PC-3 (cell line): ENCODE measurements around the gene EDA2R. TPM values are rescaled to one million over a fixed set of nuclear protein-coding genes. Genes with fewer than 3 reads are reported as not detected.

ENCODE experiments used
- ATAC-seq: fragments of 200-7000 bp; cut with Tn5 transposase; 2 replicates; pipeline ENCODE4 v1.9.1; 2020; ENCODE audit warnings: mild to moderate bottlenecking, moderate library complexity
- BruUV-seq: library from RNA; stranded (reverse); fragments of 400-500 nt; replicated peaks from 2 replicates; lab custom pipeline; 2021; lab: Mats Ljungman, UMichigan
- CTCF ChIA-PET: fragments of 300-600 bp; sonication (Branson Sonifier 250); formaldehyde crosslinking; loops from one replicate; lab custom pipeline; 2022; ENCODE audit warnings: antibody characterized with exemption; lab: Charles Lee
- POLR2A ChIA-PET: fragments of 300-600 bp; sonication (Branson Sonifier 250); formaldehyde crosslinking; loops from one replicate; lab custom pipeline; 2022; ENCODE audit warnings: antibody characterized with exemption; ENCODE audit not compliant: unreplicated experiment; lab: Charles Lee
- DNase-seq: peaks from one replicate; pipeline ENCODE4 v3.0.0-alpha.2; 2015
- H2AFZ ChIP-seq: fragments of 300-600 bp; sonication (generic); 2 replicates; pipeline ENCODE4 v1.6.0; 2016; ENCODE audit warnings: antibody characterized with exemption, low read length
- H3F3A ChIP-seq: fragments of 300-600 bp; sonication (generic); one replicate; pipeline ENCODE4 v1.6.0; 2017; ENCODE audit warnings: antibody characterized with exemption, low read length, control low read depth, mild to moderate bottlenecking; ENCODE audit not compliant: unreplicated experiment
- H3K27ac ChIP-seq: fragments of 300-600 bp; sonication (generic); 2 replicates; pipeline ENCODE4 v1.5.1; 2016; ENCODE audit warnings: mild to moderate bottlenecking, low read length
- H3K27me3 ChIP-seq: fragments of 300-600 bp; sonication (generic); 2 replicates; pipeline ENCODE4 v1.6.1; 2016; ENCODE audit warnings: low read length, mixed read lengths
- H3K36me3 ChIP-seq: fragments of 300-600 bp; sonication (generic); 2 replicates; pipeline ENCODE4 v1.6.1; 2016; ENCODE audit warnings: low read depth, mixed run types, low read length, mixed read lengths
- H3K4me1 ChIP-seq: fragments of 300-600 bp; sonication (generic); 2 replicates; pipeline ENCODE4 v1.5.1; 2016; ENCODE audit warnings: low read length; ENCODE audit not compliant: insufficient read depth
- H3K4me2 ChIP-seq: fragments of 300-600 bp; sonication (generic); 2 replicates; pipeline ENCODE4 v1.6.0; 2016; ENCODE audit warnings: low read length
- H3K4me3 ChIP-seq: fragments of 300-600 bp; sonication (generic); 2 replicates; pipeline ENCODE4 v1.5.1; 2016; ENCODE audit warnings: mild to moderate bottlenecking, low read length, mixed read lengths
- H3K79me2 ChIP-seq: fragments of 300-600 bp; sonication (generic); 2 replicates; pipeline ENCODE4 v1.6.1; 2017; ENCODE audit warnings: low read length, mixed read lengths
- H3K9ac ChIP-seq: fragments of 300-600 bp; sonication (generic); 2 replicates; pipeline ENCODE4 v1.6.0; 2016; ENCODE audit warnings: mild to moderate bottlenecking, low read length
- H3K9me2 ChIP-seq: fragments of 300-600 bp; sonication (generic); replicated peaks from 2 replicates; pipeline ENCODE4 v1.6.1; 2016; ENCODE audit warnings: mixed run types, low read length, mixed read lengths
- H3K9me3 ChIP-seq: fragments of 300-600 bp; sonication (generic); 2 replicates; pipeline ENCODE4 v1.6.1; 2016; ENCODE audit warnings: low read length, mixed read lengths
- H4K20me1 ChIP-seq: fragments of 300-600 bp; sonication (generic); 2 replicates; pipeline ENCODE4 v1.6.1; 2016; ENCODE audit warnings: low read length, mixed read lengths
- CTCF ChIP-seq: fragments of 300-600 bp; sonication (generic); conservative IDR thresholded peaks from 2 replicates; pipeline ENCODE4 v1.5.1; 2017; ENCODE audit warnings: antibody characterized with exemption, low read depth, mild to moderate bottlenecking, low read length
- EZH2 ChIP-seq: fragments of 300-600 bp; sonication (generic); IDR thresholded peaks from one replicate; pipeline ENCODE4 v1.6.1; 2017; ENCODE audit warnings: antibody characterized with exemption, mild to moderate bottlenecking, low read length; ENCODE audit not compliant: unreplicated experiment
- EZH2phosphoT487 ChIP-seq: fragments of 300-600 bp; sonication (generic); IDR thresholded peaks from 2 replicates; pipeline ENCODE4 v1.6.1; 2018; ENCODE audit warnings: mild to moderate bottlenecking, antibody characterized with exemption, low read length, borderline replicate concordance
- intact Hi-C: fragments of 100-400 bp; cut with micrococcal nuclease; formaldehyde crosslinking; loops from 2 replicates; pipeline ENCODE4 v1.9.0; 2023
- total RNA-seq: library from RNA; depleted of rRNA; stranded (reverse); fragments of >200 nt; gene quantifications from 2 replicates; pipeline ENCODE4 v1.2.3, GENCODE V29; 2014

Gene EDA2R
- total RNA-seq, 1 experiment from 2014 or later, result not detected

- Histone ChIP-seq H3K36me3 (no peaks in the 10 kb centered on the region), H3K79me2 (no peaks in the 10 kb centered on the region), H3K27me3 (no peaks in the 10 kb centered on the region), H3K4me3 (no peak overlapping the region), H3K27ac (no peak overlapping the region), H3K4me2 (no peak overlapping the region), H3K4me1 (no peaks in the 10 kb centered on the region), H3F3A (no peaks in the 10 kb centered on the region), H4K20me1 (no peaks in the 10 kb centered on the region), H2AFZ (no peak overlapping the region), H3K9me2 (no peaks in the 10 kb centered on the region), H3K9me3 (no peaks in the 10 kb centered on the region), H3K9ac (no peak overlapping the region)
- TF ChIP-seq EZH2phosphoT487 (no peak), CTCF (no peak), EZH2 (no peak)
- intact Hi-C loops, result no loop called here
- no TSS peak for BruUV-seq
- DNase-seq, result no peak
- ATAC-seq, result no peak
- ChIA-PET POLR2A (no interaction called here), CTCF (no interaction called here)
These were observed 38.1 kb upstream of the EDA2R start for GRCh38 chrX:66676990-66677389.

- no peak for ATAC-seq
- ChIA-PET CTCF (no interaction called here), POLR2A (no interaction called here)
- no peak overlapping the region for H3K4me3 ChIP-seq
- no peak overlapping the region for H3K4me2 ChIP-seq
- H3K27ac ChIP-seq, result no peak overlapping the region
- no peaks in the 10 kb centered on the region for H3K4me1 ChIP-seq
- no peaks in the 10 kb centered on the region for H3K79me2 ChIP-seq
- no peak for TF ChIP-seq EZH2
- TF ChIP-seq EZH2phosphoT487, result no peak
- TF ChIP-seq CTCF, result no peak
- no peak overlapping the region for H2AFZ ChIP-seq
- H3K9me3 ChIP-seq, result no peaks in the 10 kb centered on the region
- intact Hi-C loops, result no loop called here
- H3K36me3 ChIP-seq, result no peaks in the 10 kb centered on the region
- BruUV-seq, result no TSS peak
- H3K9ac ChIP-seq, result no peak overlapping the region
- no peaks in the 10 kb centered on the region for H3F3A ChIP-seq
- no peak for DNase-seq
- no peaks in the 10 kb centered on the region for H3K9me2 ChIP-seq
- H4K20me1 ChIP-seq, result no peaks in the 10 kb centered on the region
- no peaks in the 10 kb centered on the region for H3K27me3 ChIP-seq
These were observed 37.5 kb upstream of the EDA2R start for GRCh38 chrX:66676413-66676812.

- ATAC-seq, result no peak
- Histone ChIP-seq H3K79me2 (no peaks in the 10 kb centered on the region), H3K4me1 (no peaks in the 10 kb centered on the region), H4K20me1 (no peaks in the 10 kb centered on the region), H3K9ac (no peak overlapping the region), H3F3A (no peaks in the 10 kb centered on the region), H3K36me3 (no peaks in the 10 kb centered on the region), H3K9me3 (no peaks in the 10 kb centered on the region), H2AFZ (no peak overlapping the region), H3K27me3 (no peaks in the 10 kb centered on the region), H3K27ac (no peak overlapping the region), H3K9me2 (no peaks in the 10 kb centered on the region), H3K4me2 (no peak overlapping the region), H3K4me3 (no peak overlapping the region)
- TF ChIP-seq EZH2 (no peak), EZH2phosphoT487 (no peak), CTCF (no peak)
- intact Hi-C loops, result no loop called here
- ChIA-PET POLR2A (no interaction called here), CTCF (no interaction called here)
- no peak for DNase-seq
- no TSS peak for BruUV-seq
These were observed 36.7 kb upstream of the EDA2R start for GRCh38 chrX:66675541-66675940.
